Uterus (tissue), 2 donors: Measurements from ENCODE around the gene LGALS7B.
"Not testable (repeated sequence)": the region's sequence is repeated elsewhere in the genome, so short reads cannot be mapped to it uniquely, and the experiment has no call there.

ENCODE experiments used
- CTCF ChIP-seq, 4 experiments: fragments of 200-600 bp in 2 of 4; fragments of 450-650 bp in 2 of 4; sonication (generic) in 2 of 4; IDR thresholded peaks; one replicate each; pipeline ENCODE4 v1.5.1; 2016 to 2019; ENCODE audit warnings: antibody characterized with exemption in 4 of 4, mild to moderate bottlenecking in 2 of 4, moderate library complexity in 1 of 4
- POLR2A ChIP-seq, 2 donors: fragments of 450-650 bp; IDR thresholded peaks; one replicate each; pipeline ENCODE4 v1.6.1; 2016; ENCODE audit warnings: antibody characterized with exemption in 2 of 2, mild to moderate bottlenecking in 1 of 2, moderate library complexity in 1 of 2

- not testable (repeated sequence) for TF ChIP-seq CTCF, POLR2A (IDR thresholded peaks at IDR 0.05)
Observed at GRCh38 chr19:38821230-38821825, 32.3 kb downstream of the LGALS7B start.
